Neutrophil (primary cell): ENCODE data around the gene RIMBP3B.
"Not testable (repeated sequence)": the region's sequence is repeated elsewhere in the genome, so short reads cannot be mapped to it uniquely, and the experiment has no call there.

ENCODE experiments used
- H3K27ac ChIP-seq: fragments of 200-600 bp; sonication (generic); 2 replicates; pipeline ENCODE4 v1.5.1; 2016; ENCODE audit warnings: mild to moderate bottlenecking, moderate library complexity
- H3K27me3 ChIP-seq: fragments of 200-600 bp; sonication (generic); 2 replicates; pipeline ENCODE4 v1.6.0; 2016; ENCODE audit warnings: mild to moderate bottlenecking
- H3K36me3 ChIP-seq: fragments of 200-600 bp; sonication (generic); 2 replicates; pipeline ENCODE4 v1.5.1; 2017
- H3K4me1 ChIP-seq, 2 experiments: fragments of 200-600 bp in 1 of 2; sonication (generic) in 1 of 2; 1 replicate in 1 of 2; 2 replicates in 1 of 2; pipeline versions ENCODE4 v1.5.1 to v1.6.1; 2013 to 2016; ENCODE audit warnings: low read depth in 1 of 2, low read length in 1 of 2, mild to moderate bottlenecking in 1 of 2, moderate library complexity in 1 of 2; ENCODE audit not compliant: control insufficient read depth in 1 of 2, insufficient read depth in 1 of 2
- H3K4me3 ChIP-seq, 2 experiments: fragments of 200-600 bp in 1 of 2; sonication (generic) in 1 of 2; 1 replicate in 1 of 2; 2 replicates in 1 of 2; pipeline ENCODE4 v1.5.1; 2013 to 2016; ENCODE audit warnings: low read depth in 1 of 2, low read length in 1 of 2, mild to moderate bottlenecking in 1 of 2, moderate library complexity in 1 of 2
- H3K9me3 ChIP-seq: fragments of 200-600 bp; sonication (generic); 2 replicates; pipeline ENCODE4 v1.5.1; 2016

The RIMBP3B gene, protein sequence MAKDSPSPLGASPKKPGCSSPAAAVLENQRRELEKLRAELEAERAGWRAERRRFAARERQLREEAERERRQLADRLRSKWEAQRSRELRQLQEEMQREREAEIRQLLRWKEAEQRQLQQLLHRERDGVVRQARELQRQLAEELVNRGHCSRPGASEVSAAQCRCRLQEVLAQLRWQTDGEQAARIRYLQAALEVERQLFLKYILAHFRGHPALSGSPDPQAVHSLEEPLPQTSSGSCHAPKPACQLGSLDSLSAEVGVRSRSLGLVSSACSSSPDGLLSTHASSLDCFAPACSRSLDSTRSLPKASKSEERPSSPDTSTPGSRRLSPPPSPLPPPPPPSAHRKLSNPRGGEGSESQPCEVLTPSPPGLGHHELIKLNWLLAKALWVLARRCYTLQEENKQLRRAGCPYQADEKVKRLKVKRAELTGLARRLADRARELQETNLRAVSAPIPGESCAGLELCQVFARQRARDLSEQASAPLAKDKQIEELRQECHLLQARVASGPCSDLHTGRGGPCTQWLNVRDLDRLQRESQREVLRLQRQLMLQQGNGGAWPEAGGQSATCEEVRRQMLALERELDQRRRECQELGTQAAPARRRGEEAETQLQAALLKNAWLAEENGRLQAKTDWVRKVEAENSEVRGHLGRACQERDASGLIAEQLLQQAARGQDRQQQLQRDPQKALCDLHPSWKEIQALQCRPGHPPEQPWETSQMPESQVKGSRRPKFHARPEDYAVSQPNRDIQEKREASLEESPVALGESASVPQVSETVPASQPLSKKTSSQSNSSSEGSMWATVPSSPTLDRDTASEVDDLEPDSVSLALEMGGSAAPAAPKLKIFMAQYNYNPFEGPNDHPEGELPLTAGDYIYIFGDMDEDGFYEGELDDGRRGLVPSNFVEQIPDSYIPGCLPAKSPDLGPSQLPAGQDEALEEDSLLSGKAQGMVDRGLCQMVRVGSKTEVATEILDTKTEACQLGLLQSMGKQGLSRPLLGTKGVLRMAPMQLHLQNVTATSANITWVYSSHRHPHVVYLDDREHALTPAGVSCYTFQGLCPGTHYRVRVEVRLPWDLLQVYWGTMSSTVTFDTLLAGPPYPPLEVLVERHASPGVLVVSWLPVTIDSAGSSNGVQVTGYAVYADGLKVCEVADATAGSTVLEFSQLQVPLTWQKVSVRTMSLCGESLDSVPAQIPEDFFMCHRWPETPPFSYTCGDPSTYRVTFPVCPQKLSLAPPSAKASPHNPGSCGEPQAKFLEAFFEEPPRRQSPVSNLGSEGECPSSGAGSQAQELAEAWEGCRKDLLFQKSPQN (N-terminal part only)

DNA sequence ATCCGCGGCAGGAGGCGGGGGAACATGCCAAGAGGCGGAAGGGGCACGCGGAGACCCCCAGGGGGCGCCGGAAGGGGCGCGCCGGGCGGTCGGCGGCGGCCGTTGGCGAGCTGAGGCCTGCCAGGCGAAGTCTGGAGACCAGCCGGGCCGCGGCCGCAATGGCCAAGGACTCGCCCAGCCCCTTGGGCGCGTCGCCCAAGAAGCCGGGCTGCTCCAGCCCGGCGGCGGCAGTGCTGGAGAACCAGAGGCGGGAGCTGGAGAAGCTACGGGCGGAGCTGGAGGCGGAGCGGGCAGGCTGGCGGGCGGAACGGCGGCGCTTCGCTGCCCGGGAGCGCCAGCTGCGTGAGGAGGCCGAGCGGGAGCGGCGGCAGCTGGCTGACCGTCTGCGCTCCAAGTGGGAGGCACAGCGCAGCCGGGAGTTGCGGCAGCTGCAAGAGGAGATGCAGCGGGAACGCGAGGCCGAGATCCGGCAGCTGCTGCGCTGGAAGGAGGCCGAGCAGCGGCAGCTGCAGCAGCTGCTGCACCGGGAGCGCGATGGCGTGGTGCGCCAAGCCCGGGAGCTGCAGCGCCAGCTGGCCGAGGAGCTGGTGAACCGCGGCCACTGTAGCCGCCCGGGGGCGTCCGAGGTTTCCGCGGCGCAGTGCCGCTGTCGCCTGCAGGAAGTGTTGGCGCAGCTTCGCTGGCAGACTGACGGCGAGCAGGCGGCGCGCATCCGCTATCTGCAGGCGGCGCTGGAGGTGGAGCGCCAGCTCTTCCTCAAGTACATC, at the start of gene RIMBP3B:
Gene RIMBP3B, plus strand, starts transcription at position 51 of the 767 bp plus-strand sequence. Its CDS starts 108 bp downstream, at position 159.
- H3K27me3 ChIP-seq, H3K36me3 ChIP-seq, H3K4me1 ChIP-seq, H3K9me3 ChIP-seq, H3K4me3 ChIP-seq, H3K27ac ChIP-seq: not testable (repeated sequence)

DNA sequence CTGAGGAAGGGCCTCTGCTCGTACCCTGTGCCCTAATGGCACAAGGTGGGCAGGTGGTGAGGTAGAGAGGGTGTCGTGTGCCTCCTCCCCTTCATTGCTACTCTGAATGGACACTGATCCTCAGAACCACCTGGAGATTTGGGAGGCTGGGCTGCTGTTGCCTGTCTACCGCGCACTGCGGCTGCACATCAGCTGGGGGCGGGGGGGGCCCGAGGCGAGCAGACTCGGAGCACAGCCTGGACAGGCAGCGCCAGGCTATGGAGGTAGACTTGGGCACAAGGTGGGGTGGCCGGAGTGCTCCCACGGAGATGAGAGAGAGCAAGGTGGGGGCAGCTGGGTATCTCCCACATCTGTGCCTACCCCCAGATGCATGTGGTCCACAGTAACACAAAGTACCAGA, 26.0 kb upstream of the RIMBP3B start:
- H3K4me1 ChIP-seq, H3K9me3 ChIP-seq, H3K36me3 ChIP-seq, H3K4me3 ChIP-seq, H3K27me3 ChIP-seq, H3K27ac ChIP-seq: not testable (repeated sequence)

DNA sequence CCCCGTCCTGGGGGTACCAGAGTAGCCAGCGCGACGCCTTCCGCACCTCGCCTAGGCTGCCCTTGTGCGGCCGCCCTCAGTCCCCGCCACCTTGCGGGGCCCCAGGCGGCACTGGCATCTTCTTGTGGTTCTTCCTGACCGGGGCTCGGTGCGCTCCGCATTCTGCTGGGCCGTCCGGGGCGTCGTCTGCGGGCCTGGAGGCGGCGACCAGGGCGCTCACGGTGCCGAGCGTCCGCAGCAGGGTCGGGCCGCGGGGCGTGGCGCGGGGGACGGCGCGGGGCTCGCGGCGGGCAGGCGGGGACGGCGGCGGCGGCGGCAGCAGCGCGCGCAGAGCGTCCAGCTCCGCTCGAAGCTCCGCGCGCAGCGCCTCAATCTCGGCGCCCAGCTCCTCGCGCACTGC, 23.0 kb upstream of the RIMBP3B start:
- not testable (repeated sequence) for H3K36me3 ChIP-seq, H3K9me3 ChIP-seq, H3K4me3 ChIP-seq, H3K27me3 ChIP-seq, H3K27ac ChIP-seq, H3K4me1 ChIP-seq

DNA sequence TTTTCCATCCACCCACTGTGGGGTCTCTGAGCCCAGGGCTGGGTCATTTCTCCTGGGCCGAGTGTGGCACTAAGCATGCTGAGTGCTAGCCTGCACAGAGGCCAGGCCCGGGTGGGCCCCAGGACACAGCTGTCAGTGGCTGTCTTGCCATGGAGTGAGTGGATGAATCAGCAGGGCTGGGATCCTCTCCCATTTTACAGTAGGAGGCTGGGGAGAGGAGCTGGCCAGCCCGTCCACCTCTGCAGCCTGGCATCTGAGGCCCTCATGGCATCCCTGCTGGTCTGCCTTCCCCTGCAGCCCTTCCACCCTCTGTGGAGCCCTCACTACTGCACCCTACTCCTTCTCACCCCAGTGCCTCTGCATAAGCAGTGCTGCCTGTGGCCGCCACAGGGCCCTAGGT, 21.1 kb upstream of the RIMBP3B start:
- not testable (repeated sequence) for H3K4me1 ChIP-seq, H3K27ac ChIP-seq, H3K36me3 ChIP-seq, H3K9me3 ChIP-seq, H3K4me3 ChIP-seq, H3K27me3 ChIP-seq

DNA sequence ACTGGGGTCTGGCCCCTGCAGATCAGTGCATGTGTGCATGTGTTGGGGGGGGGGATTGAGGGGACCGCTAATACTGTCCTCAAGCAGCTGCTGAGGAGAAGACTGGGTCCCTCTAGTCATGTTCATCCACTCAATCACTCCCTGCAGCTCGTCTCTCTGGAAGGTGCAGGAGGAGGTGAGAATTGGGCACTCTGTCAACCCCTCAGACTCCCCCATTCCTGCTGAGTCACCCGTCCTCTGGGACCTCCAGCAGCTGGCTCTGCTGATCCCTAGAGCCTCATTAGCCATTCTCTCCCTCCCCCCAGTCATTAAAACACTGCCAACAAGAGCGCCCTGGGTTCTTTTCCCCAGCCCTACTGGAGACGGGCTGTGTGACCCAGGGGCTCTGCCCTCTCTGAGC, 20.5 kb upstream of the RIMBP3B start:
- H3K27ac ChIP-seq, H3K36me3 ChIP-seq, H3K4me3 ChIP-seq, H3K27me3 ChIP-seq, H3K4me1 ChIP-seq, H3K9me3 ChIP-seq: not testable (repeated sequence)

DNA sequence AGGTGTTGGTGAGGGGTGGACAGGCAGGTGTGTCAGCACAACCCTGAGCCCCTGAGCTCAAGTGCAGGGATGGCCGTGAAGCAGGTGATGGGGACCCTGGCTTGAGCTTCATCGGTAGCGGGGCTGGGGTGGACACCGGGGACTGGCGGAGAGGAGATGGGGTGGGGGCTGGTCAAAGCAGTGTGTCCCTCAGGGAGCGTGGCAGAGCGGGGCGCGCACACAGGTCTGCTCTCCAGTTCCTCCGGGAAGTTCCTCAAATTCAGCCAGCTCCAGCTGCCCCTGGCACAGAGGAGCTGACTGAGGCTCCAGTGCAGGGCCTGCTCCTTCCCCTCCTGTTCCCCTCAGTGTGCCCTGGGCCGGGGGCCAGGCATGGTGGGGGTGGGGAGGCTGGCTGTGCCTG, 19.7 kb upstream of the RIMBP3B start:
- H3K27me3 ChIP-seq, H3K9me3 ChIP-seq, H3K27ac ChIP-seq, H3K4me1 ChIP-seq, H3K4me3 ChIP-seq, H3K36me3 ChIP-seq: not testable (repeated sequence)

DNA sequence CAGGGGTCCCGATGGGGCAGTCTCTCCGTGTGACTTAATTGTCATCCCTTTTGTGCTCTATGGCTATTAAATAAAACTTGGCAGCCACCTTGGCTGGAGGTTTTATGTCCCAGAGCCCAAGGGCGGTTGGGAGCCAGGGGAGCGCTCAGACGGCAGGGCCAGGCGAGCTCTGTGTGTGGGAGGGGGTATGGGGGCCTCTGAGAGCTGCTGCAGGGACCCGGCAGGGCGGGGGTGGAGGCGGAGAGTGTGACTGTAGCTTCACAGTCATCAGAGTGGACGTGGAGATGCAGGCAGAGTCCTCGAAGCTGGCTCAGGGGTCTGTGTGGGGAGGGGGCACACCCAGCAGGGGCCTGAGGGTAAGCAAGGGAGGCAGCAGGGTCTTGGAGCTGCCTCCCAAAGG, 19.2 kb upstream of the RIMBP3B start:
- H3K4me1 ChIP-seq, H3K27me3 ChIP-seq, H3K4me3 ChIP-seq, H3K27ac ChIP-seq, H3K36me3 ChIP-seq, H3K9me3 ChIP-seq: not testable (repeated sequence)

DNA sequence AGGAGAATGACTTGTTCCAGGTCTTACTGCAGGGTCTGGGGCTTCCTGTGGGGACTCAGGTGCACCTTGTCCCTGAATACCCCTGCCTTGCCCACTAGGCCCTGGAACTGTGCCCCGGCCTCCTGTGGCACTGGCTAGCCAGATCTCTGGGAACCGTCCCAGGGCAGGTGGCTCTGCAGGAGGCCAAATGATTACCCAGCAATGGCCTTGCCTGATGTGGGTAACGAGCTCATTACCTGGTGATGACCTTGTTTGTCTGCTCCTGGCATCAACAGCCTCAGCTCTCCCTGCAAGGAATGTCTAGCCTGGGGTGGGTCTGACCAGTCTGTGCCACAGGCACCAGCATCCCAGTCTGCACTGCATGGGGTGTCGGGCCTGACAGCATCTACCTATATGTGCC, 18.2 kb upstream of the RIMBP3B start:
- not testable (repeated sequence) for H3K4me1 ChIP-seq, H3K27ac ChIP-seq, H3K27me3 ChIP-seq, H3K9me3 ChIP-seq, H3K36me3 ChIP-seq, H3K4me3 ChIP-seq

DNA sequence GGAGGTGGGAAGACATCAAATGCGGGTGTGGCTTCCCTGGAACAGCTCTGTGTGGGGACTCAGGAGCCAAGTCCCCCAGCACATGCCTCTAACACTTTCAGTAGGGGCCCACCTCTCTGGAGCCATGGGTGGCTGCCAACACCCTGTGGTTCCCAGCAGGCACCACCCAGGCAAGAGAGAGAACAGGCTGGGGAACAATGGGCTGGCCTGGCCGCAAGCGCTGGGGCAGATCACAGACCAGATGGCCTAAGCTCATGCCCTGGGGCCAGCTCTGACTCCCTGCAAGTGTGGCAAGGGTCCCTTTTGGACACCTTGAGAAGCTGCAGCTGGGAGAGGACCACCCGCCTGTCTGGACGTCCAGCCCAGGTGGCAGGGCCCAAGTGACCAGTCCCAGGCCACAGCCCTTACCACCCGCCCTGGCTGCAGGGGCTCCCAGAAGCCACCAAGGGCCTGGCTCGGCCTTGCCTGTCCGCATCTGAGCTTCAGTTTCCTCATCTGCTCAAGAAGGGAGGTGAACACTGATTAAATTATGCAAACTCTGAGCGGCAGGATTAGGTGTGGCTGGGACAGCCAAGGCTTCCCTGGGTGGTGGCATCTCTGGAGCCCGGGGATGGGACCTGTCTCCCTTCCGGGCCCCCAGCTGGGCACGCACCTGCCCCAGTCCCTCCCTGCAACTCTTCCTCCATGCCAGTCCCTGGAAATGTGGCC, 14.8 kb upstream of the RIMBP3B start:
- H3K4me3 ChIP-seq, H3K9me3 ChIP-seq, H3K4me1 ChIP-seq, H3K36me3 ChIP-seq, H3K27me3 ChIP-seq, H3K27ac ChIP-seq: not testable (repeated sequence)

DNA sequence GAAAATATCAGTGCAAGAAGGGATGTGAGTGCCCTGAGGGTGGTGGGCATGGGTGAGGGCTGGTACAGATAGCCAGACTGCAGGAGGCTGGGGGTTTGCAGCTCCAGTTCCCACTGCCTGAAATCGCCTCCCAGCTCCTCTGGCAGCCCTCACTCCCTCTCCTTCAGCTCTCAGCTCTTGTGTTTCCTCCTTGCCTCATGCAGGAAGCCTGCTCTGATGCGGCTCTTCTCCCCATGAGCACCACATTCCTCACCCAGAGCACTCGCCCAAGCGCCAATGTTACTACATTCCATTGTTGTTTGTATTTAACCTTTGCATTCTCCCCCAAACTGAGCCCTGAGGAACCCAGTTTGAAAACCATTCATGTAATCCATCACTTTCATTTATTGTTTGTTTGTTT, 7.7 kb upstream of the RIMBP3B start:
- H3K4me3 ChIP-seq, H3K4me1 ChIP-seq, H3K36me3 ChIP-seq, H3K9me3 ChIP-seq, H3K27me3 ChIP-seq, H3K27ac ChIP-seq: not testable (repeated sequence)

DNA sequence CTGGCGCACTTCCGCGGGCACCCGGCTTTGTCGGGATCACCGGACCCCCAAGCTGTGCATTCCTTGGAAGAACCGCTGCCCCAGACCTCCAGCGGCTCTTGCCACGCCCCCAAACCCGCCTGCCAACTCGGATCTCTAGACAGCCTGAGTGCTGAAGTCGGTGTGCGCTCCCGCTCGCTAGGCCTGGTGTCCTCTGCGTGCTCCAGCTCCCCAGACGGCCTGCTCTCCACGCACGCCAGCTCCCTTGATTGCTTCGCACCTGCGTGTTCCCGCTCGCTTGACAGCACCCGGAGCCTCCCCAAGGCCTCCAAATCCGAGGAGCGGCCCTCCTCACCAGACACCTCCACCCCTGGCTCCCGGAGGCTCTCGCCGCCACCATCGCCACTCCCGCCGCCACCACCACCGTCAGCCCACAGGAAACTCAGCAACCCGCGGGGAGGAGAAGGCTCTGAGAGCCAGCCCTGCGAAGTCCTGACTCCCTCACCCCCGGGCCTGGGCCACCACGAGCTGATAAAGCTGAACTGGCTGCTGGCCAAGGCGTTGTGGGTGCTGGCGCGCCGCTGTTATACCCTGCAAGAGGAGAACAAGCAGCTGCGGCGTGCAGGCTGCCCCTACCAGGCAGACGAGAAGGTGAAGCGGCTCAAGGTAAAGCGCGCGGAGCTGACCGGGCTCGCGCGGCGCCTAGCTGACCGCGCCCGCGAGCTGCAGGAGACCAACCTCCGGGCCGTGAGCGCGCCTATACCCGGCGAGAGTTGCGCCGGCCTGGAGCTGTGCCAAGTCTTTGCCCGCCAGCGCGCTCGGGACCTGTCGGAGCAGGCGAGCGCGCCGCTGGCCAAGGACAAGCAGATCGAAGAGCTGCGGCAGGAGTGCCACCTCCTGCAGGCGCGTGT, 1.2 kb downstream of the RIMBP3B start:
- not testable (repeated sequence) for H3K27me3 ChIP-seq, H3K27ac ChIP-seq, H3K9me3 ChIP-seq, H3K4me3 ChIP-seq, H3K36me3 ChIP-seq, H3K4me1 ChIP-seq

DNA sequence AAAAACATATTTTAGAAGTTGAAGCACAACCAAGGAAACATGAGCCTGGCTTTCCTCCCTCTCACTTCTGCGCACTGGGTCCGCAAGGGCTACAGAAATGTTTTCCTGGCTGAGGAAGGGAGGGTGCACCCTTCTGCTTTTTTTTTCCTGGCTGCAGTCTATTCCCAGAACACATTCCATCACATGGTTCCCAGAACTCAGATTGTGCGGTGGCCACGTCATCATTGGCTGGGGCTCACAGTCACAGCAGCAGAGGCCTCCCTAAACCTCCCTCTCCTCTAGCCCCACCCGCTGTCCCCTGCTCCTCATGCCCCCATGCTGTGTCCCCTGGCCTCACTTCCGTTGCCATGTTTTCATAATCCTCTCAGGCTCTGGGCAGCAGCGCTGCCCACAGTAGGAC, 5.9 kb downstream of the RIMBP3B start:
- H3K36me3 ChIP-seq, H3K27ac ChIP-seq, H3K4me1 ChIP-seq, H3K4me3 ChIP-seq, H3K27me3 ChIP-seq, H3K9me3 ChIP-seq: not testable (repeated sequence)
